ENCODE measurements around the gene VTI1A.
"Not testable (repeated sequence)": the region's sequence is repeated elsewhere in the genome, so short reads cannot be mapped to it uniquely, and the experiment has no call there.

VTI1A gene

DNA sequence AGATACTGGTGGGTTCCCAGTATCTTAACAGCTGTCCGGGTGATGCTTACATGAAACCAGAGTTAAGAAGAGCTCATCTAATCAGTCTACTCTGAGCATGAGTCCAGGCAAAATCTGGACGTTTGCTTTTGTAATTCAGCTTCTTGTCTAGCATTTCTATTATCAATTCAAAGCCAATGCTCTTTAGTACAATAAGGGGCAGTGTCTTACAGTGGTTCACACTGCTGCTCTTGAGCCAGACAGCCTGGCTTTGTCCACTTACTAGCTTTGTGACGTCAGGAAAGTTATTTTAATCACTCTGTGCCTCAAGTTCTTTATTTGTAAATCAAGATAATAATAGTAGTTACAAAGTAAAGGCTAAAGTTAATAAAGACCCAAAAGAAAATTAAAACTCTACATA is 275.7 kb downstream of the VTI1A start:
- DNase-seq (ENCODE audit: low read depth in 2 of 2) = no peak

- no peak for DNase-seq (ENCODE audit: low read depth in 2 of 2)
Measured at GRCh38 chr10:112723876-112724275, 276.9 kb downstream of the VTI1A start.

- DNase-seq (ENCODE audit: low read depth in 2 of 2) = no peak
Measured at GRCh38 chr10:112724404-112724991, 277.5 kb downstream of the VTI1A start.

GRCh38 chr10:112728118-112728883 is 281.3 kb downstream of the VTI1A start:
- DNase-seq (ENCODE audit: low read depth in 2 of 2) = no peak

GRCh38 chr10:112728997-112729396 is 282.0 kb downstream of the VTI1A start:
- no peak for DNase-seq (ENCODE audit: low read depth in 2 of 2)

DNA sequence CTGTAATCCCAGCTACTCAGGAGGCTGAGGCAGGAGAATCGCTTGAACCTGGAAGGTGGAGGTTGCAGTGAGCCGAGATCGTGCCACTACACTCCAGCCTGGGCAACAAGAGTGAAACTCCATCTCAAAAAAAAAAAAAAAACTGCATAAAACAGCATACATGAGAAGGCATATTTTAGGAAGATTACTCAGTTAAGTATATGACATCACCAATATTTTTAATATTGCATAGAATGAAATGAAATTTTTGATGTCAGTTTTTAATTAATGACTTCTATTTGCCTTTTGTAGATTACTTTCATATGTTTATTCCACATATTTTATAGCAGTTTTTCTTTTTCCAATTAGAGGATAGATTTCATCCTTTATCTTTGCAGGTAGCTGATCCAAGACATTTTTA is 284.4 kb downstream of the VTI1A start:
- not testable (repeated sequence) for DNase-seq (ENCODE audit: low read depth in 2 of 2)

DNA sequence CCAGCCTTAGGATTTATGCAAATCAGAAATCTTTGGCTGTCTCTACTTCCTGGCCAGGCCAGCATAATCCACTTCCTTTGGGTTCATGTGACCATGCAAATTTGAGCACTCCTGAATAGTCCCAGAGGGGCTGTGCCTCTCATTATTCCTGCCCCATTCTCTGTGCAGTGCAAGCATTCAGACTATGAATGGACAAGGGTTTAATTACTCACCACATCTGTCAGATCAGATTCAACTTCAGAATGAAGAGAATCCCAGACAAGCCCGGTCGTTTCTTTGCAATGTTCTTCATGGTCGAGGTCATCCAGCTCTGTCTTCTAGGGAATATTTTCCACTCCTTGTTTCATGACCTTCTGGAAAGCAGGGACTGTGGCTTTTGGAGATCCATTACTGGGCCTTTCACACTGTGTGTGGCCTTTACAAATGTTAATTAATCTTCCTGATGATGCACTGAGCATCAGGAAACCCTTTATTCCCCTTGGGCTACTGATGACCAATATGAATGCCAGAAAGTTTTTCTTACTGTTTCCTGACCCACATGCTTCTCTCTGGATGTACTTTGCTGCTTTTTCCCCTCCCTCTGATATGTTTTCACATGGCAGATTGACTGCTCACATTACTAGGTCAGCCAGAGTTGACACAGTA is 285.4 kb downstream of the VTI1A start:
- no peak for DNase-seq (ENCODE audit: low read depth in 2 of 2)

GRCh38 chr10:112735041-112735695 is 288.2 kb downstream of the VTI1A start:
- no peak for DNase-seq (ENCODE audit: low read depth in 2 of 2)

- DNase-seq (ENCODE audit: low read depth in 2 of 2) = no peak
Measured at GRCh38 chr10:112738606-112739591, 291.9 kb downstream of the VTI1A start.

GRCh38 chr10:112739592-112740353 is 292.8 kb downstream of the VTI1A start:
- no peak for DNase-seq (ENCODE audit: low read depth in 2 of 2)

DNA sequence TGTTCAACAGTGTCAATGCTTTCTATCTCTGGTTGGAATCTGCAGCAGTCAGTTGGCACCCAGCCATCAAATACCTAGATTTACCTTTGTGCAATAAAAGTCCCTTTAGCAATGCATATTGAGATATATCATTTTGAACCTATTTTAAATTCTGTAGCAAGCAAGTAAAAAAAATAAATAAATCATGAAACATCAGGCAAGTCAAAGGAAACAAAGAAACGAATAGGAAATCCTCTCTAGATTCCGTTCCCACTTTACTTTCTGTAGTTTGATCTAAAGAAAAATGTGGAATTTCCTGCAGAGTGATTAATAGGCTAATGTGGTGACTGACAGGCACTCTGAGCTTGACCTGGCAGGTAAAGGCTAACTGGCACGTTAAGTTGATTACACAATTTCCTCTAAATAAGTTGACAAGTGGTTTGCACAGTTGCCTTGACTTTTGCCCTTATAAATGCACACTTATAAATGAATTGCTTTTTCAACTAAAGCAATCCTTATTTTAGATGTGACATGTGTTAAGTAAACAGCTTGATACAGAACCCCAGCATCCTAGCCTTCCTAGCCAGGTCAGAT is 294.9 kb downstream of the VTI1A start:
- DNase-seq (ENCODE audit: low read depth in 2 of 2) = no peak

GRCh38 chr10:112744181-112745096 is 297.4 kb downstream of the VTI1A start:
- no peak for DNase-seq (ENCODE audit: low read depth in 2 of 2)

DNA sequence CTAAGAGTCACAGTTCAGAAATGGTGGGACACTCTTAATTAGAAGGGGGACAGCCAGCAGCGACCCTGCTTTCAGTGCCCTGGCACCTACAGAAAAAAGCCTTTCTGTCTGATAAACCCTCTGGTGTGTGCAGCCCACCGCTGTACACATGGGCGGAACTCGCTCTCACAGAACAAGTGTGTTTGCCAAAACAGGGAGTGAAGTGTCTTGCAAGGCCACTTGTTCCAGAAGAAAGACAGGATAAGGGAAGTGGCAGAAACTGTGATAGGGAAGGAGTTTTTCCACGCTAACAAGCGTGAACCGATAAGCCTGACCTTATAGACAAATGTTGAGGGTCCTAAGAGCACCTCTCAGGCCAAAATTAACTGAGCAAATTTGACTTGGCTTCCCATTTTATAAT is 299.3 kb downstream of the VTI1A start:
- DNase-seq (ENCODE audit: low read depth in 2 of 2) = no peak

DNA sequence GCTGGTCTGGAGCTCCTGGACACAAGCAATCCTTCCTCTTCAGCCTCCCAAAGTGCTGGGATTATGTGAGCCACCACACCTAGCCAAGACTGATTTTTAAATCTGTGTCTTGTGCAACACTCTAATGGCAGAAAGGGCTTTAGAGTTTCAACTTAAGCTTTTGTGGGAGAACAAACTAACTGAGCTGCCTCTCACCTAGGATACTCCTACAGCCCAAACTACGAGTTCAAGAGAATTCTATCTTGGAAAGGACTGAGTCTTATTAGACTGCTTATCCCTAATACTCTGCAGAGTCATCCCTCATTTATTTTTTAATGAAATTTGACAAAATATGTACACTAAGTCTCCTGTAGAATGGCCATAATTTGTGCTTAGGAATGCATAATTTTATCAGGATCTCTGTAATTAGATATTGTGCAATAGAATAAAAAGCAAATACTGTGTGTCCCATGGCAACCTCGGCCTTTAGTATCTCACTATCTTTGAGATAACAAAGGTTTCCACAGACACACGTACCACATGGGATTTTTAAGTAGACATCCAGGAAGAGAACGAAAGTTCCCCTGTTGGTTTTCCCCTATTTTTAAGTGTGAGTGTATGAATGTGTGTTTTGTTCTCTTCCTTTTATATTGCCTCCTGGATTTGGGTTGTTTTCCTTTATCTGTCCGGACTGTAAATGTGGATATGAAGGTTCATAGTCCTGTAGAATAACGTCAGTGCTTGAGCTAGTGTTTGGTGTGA is 303.6 kb downstream of the VTI1A start:
- DNase-seq (ENCODE audit: low read depth in 2 of 2) = no peak

GRCh38 chr10:112751651-112752050 is 304.6 kb downstream of the VTI1A start:
- no peak for DNase-seq (ENCODE audit: low read depth in 2 of 2)

DNA sequence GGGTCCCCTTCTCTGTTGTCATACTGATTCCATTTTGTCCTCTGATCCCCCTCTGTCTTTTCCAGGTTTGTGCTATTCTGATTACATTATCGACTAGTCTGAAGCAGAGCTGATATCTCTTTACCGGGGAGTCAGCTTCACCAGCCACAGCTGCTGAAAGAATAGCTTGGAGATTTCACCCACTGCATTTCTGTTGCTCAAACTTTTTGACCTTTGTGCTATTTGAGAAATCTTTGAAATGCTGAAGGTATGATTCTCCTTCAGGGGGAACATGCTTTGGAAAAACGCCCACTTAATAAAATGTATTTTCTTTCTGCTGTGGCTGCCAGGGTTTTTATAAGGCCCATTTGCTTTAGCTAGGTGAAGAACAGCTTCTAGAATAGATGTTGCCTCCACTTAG is 305.3 kb downstream of the VTI1A start:
- no peak for DNase-seq (ENCODE audit: low read depth in 2 of 2)

GRCh38 chr10:112753961-112754411 is 307.0 kb downstream of the VTI1A start:
- DNase-seq (ENCODE audit: low read depth in 2 of 2) = no peak
